OCI-LY3 (cell line): ENCODE measurements around the gene SYPL1.

Source experiments
- H2AFZ ChIP-seq: fragments of 200-600, 300-600 bp; shearing (Covaris generic); 2 replicates; pipeline ENCODE4 v1.6.0; 2014; ENCODE audit warnings: antibody characterized with exemption, low read depth, low read length
- H3K27ac ChIP-seq: fragments of 200-600, 300-600 bp; sonication (generic); 2 replicates; pipeline ENCODE4 v1.5.1; 2014; ENCODE audit warnings: mild to moderate bottlenecking, low read length, moderate library complexity, mixed read lengths
- H3K27me3 ChIP-seq: fragments of 200-600, 300-600 bp; sonication (generic); 2 replicates; pipeline ENCODE4 v1.6.1; 2014; ENCODE audit warnings: low read depth, low read length, mixed read lengths
- H3K36me3 ChIP-seq: fragments of 200-600, 300-600 bp; sonication (generic); replicated peaks from 2 replicates; pipeline ENCODE3; 2014; ENCODE audit warnings: low read depth, low read length, mixed read lengths
- H3K4me1 ChIP-seq: fragments of 300-600, 200-600 bp; sonication (generic); 2 replicates; pipeline ENCODE4 v1.6.1; 2014; ENCODE audit warnings: low read length, mixed read lengths
- H3K4me2 ChIP-seq: fragments of 200-600, 300-600 bp; sonication (generic); 2 replicates; pipeline ENCODE4 v1.6.1; 2014; ENCODE audit warnings: low read length, mixed read lengths
- H3K4me3 ChIP-seq: fragments of 300-600, 200-600 bp; sonication (generic); 2 replicates; pipeline ENCODE4 v1.5.1; 2014; ENCODE audit warnings: antibody characterized with exemption, mild to moderate bottlenecking, low read length, moderate library complexity
- H3K79me2 ChIP-seq: fragments of 300-600, 200-600 bp; shearing (Covaris generic); 2 replicates; pipeline ENCODE4 v1.6.1; 2014; ENCODE audit warnings: mild to moderate bottlenecking, low read length, mixed read lengths
- H3K9ac ChIP-seq: fragments of 300-600, 200-600 bp; shearing (Covaris generic); 2 replicates; pipeline ENCODE4 v1.6.0; 2014; ENCODE audit warnings: mild to moderate bottlenecking, low read length, moderate library complexity
- H3K9me3 ChIP-seq: fragments of 200-600, 300-600 bp; shearing (Covaris generic); 2 replicates; pipeline ENCODE4 v1.6.1; 2014; ENCODE audit warnings: low read length, mixed read lengths; ENCODE audit not compliant: insufficient read depth
- H4K20me1 ChIP-seq: fragments of 200-600, 300-600 bp; sonication (generic); 2 replicates; pipeline ENCODE4 v1.6.1; 2016; ENCODE audit warnings: low read length, mixed read lengths; ENCODE audit not compliant: insufficient read depth
- CTCF ChIP-seq: fragments of 200-600, 300-600 bp; sonication (generic); IDR thresholded peaks from 2 replicates; pipeline ENCODE4 v1.5.1; 2014; ENCODE audit warnings: antibody characterized with exemption, low read length, low read depth
- EZH2phosphoT487 ChIP-seq: fragments of 200-600 bp; shearing (Covaris generic); IDR thresholded peaks from 2 replicates; pipeline ENCODE4 v1.6.1; 2018; ENCODE audit warnings: antibody characterized with exemption, mixed run types, low read depth

Gene SYPL1

GRCh38 chr7:106060394-106060920 is 51.7 kb downstream of the SYPL1 start:
- Histone ChIP-seq H2AFZ (no peak overlapping the region), H3K4me1 (peaks cover 79% of the 10 kb centered on the region), H3K36me3 (no peaks in the 10 kb centered on the region), H4K20me1 (no peaks in the 10 kb centered on the region), H3K9me3 (peaks cover 35% of the 10 kb centered on the region; the same call in 1 of the 2 replicates), H3K4me2 (no peak overlapping the region), H3K4me3 (no peak overlapping the region), H3K27me3 (no peaks in the 10 kb centered on the region), H3K79me2 (no peaks in the 10 kb centered on the region), H3K9ac (no peak overlapping the region), H3K27ac (no peak overlapping the region)
- no peak for TF ChIP-seq CTCF
- TF ChIP-seq EZH2phosphoT487, result no peak

GRCh38 chr7:106059556-106059955 is 52.6 kb downstream of the SYPL1 start:
- peak overlapping the region; percentile 84 for H3K4me2 ChIP-seq
- TF ChIP-seq EZH2phosphoT487 (no peak), CTCF (no peak)
- no peaks in the 10 kb centered on the region for H3K27me3 ChIP-seq
- H3K27ac ChIP-seq, result peak overlapping the region; percentile 97
- peak overlapping the region; percentile 75 for H3K9ac ChIP-seq
- H3K9me3 ChIP-seq, result peaks cover 35% of the 10 kb centered on the region; the same call in 1 of the 2 replicates
- peaks cover 79% of the 10 kb centered on the region for H3K4me1 ChIP-seq
- no peaks in the 10 kb centered on the region for H4K20me1 ChIP-seq
- H3K4me3 ChIP-seq, result peak overlapping the region; percentile 57; the same call in 1 of the 2 replicates
- 0 out of 2 replicates have a peak overlapping the region, but pooled peaks have one; percentile 66 for H2AFZ ChIP-seq
- H3K79me2 ChIP-seq, result no peaks in the 10 kb centered on the region
- H3K36me3 ChIP-seq, result no peaks in the 10 kb centered on the region

GRCh38 chr7:106058928-106059324 is 53.2 kb downstream of the SYPL1 start:
- TF ChIP-seq CTCF (no peak), EZH2phosphoT487 (no peak)
- H3K4me2 ChIP-seq, result peak overlapping the region; percentile 84
- H3K9ac ChIP-seq, result peak overlapping the region; percentile 75

GRCh38 chr7:106057962-106058927 is 53.9 kb downstream of the SYPL1 start:
- no peaks in the 10 kb centered on the region for H4K20me1 ChIP-seq
- no peaks in the 10 kb centered on the region for H3K36me3 ChIP-seq
- peak overlapping the region; percentile 75 for H3K9ac ChIP-seq
- H3K4me1 ChIP-seq, result peaks cover 66% of the 10 kb centered on the region
- peak; percentile 11; the same call in 1 of the 2 replicates for TF ChIP-seq CTCF
- TF ChIP-seq EZH2phosphoT487, result no peak
- peaks cover 35% of the 10 kb centered on the region; the same call in 1 of the 2 replicates for H3K9me3 ChIP-seq
- H3K27me3 ChIP-seq, result peaks cover 3% of the 10 kb centered on the region; the same call in 1 of the 2 replicates
- peak overlapping the region; percentile 32; the same call in 1 of the 2 replicates for H2AFZ ChIP-seq
- peak overlapping the region; percentile 57 for H3K4me3 ChIP-seq
- H3K27ac ChIP-seq, result peak overlapping the region; percentile 97
- H3K4me2 ChIP-seq, result peak overlapping the region; percentile 84
- no peaks in the 10 kb centered on the region for H3K79me2 ChIP-seq

More at GRCh38 chr7:106058928-106059324, 53.2 kb downstream of the SYPL1 start:
- H3K27me3 ChIP-seq, result 0 out of 2 replicates have a peak, but pooled peaks cover 2% of the 10 kb centered on the region
- H3K27ac ChIP-seq, result peak overlapping the region; percentile 97
- H4K20me1 ChIP-seq, result no peaks in the 10 kb centered on the region
- H3K36me3 ChIP-seq, result no peaks in the 10 kb centered on the region
- H3K4me3 ChIP-seq, result peak overlapping the region; percentile 57
- H3K4me1 ChIP-seq, result peaks cover 72% of the 10 kb centered on the region
- H3K79me2 ChIP-seq, result no peaks in the 10 kb centered on the region
- H2AFZ ChIP-seq, result peak overlapping the region; percentile 32; the same call in 1 of the 2 replicates
- peaks cover 35% of the 10 kb centered on the region; the same call in 1 of the 2 replicates for H3K9me3 ChIP-seq
